Measurements from ENCODE around the gene PIM3. TPM values are rescaled to one million over a fixed set of nuclear protein-coding genes. Genes with fewer than 3 reads are reported as not detected.

Gene PIM3
- total and polyA plus RNA-seq, 9 donors: 7.3 to 291 (median 34.1) TPM

GRCh38 chr22:49968831-49969661, 8.5 kb downstream of the PIM3 start:
- WGBS, 3 donors: 96 to 98% (median 97%) methylated on average over 10 to 16 of the region's 16 CpGs
- Histone ChIP-seq H3K4me1 (ENCODE audit: insufficient read depth) (peaks cover 28% of the 10 kb centered on the region), H3K27me3 (no peaks in the 10 kb centered on the region), H3K4me3 (no peak overlapping the region), H3K27ac (peak overlapping the region in 1 of 2 donors; percentile 37), H3K36me3 (no peaks in the 10 kb centered on the region), H3K9me3 (no peaks in the 10 kb centered on the region)
- TF ChIP-seq CTCF (IDR thresholded peaks at IDR 0.05) (no peak), EP300 (IDR thresholded peaks at IDR 0.05) (no peak), POLR2A (IDR thresholded peaks at IDR 0.05) (no peak)
- peak; percentile 20 to 47 (median 36) for DNase-seq
- intact Hi-C loops (cut with DNase I): loop anchor here in 2 of 4 donors (5.0 kb wide), 1 partner anchor 37 kb away; no protein-coding TSS in a partner anchor

GRCh38 chr22:49969751-49970527, 9.4 kb downstream of the PIM3 start:
- Histone ChIP-seq H3K9me3 (no peaks in the 10 kb centered on the region), H3K4me1 (ENCODE audit: insufficient read depth) (peaks cover 28% of the 10 kb centered on the region), H3K27ac (peak overlapping the region in 1 of 2 donors; percentile 0), H3K27me3 (no peaks in the 10 kb centered on the region), H3K4me3 (no peak overlapping the region), H3K36me3 (no peaks in the 10 kb centered on the region)
- peak; percentile 22 to 48 (median 36) for DNase-seq
- TF ChIP-seq POLR2A (IDR thresholded peaks at IDR 0.05) (no peak), CTCF (IDR thresholded peaks at IDR 0.05) (no peak), EP300 (IDR thresholded peaks at IDR 0.05) (no peak)
- intact Hi-C loops (cut with DNase I): loop anchor here (5.0 kb wide), 2 partner anchors 33 to 38 kb away; no protein-coding TSS in a partner anchor
- WGBS, 3 donors: 80 to 87% (median 83%) methylated on average over 8 of the region's 8 CpGs

GRCh38 chr22:49970528-49971231, 10.1 kb downstream of the PIM3 start:
- H3K36me3 ChIP-seq: no peaks in the 10 kb centered on the region
- H3K9me3 ChIP-seq: no peaks in the 10 kb centered on the region
- WGBS, 3 donors: 10 to 19% (median 10%) methylated on average over 15 to 32 of the region's 32 CpGs
- TF ChIP-seq POLR2A (IDR thresholded peaks at IDR 0.05) (peak; percentile 73), CTCF (IDR thresholded peaks at IDR 0.05) (no peak), EP300 (IDR thresholded peaks at IDR 0.05) (peak; percentile 51)
- peak; percentile 87 to 93 (median 89) for DNase-seq
- H3K4me1 ChIP-seq (ENCODE audit: insufficient read depth): peaks cover 28% of the 10 kb centered on the region
- intact Hi-C loops (cut with DNase I): loop anchor here in 2 of 4 donors (5.0 kb wide), 2 partner anchors 33 to 38 kb away; no protein-coding TSS in a partner anchor
- H3K27me3 ChIP-seq: no peaks in the 10 kb centered on the region
- peak overlapping the region; percentile 53 for H3K4me3 ChIP-seq
- H3K27ac ChIP-seq: peak overlapping the region in 1 of 2 donors; percentile 30
